PC-3 (cell line): ENCODE measurements around the gene EXOC2. TPM values are rescaled to one million over a fixed set of nuclear protein-coding genes. Genes with fewer than 3 reads are reported as not detected.

Experiments used
- ATAC-seq: fragments of 200-7000 bp; cut with Tn5 transposase; 2 replicates; pipeline ENCODE4 v1.9.1; 2020; ENCODE audit warnings: mild to moderate bottlenecking, moderate library complexity
- BruUV-seq: library from RNA; stranded (reverse); fragments of 400-500 nt; replicated peaks from 2 replicates; lab custom pipeline; 2021; lab: Mats Ljungman, UMichigan
- CTCF ChIA-PET: fragments of 300-600 bp; sonication (Branson Sonifier 250); formaldehyde crosslinking; loops from one replicate; lab custom pipeline; 2022; ENCODE audit warnings: antibody characterized with exemption; lab: Charles Lee
- POLR2A ChIA-PET: fragments of 300-600 bp; sonication (Branson Sonifier 250); formaldehyde crosslinking; loops from one replicate; lab custom pipeline; 2022; ENCODE audit warnings: antibody characterized with exemption; ENCODE audit not compliant: unreplicated experiment; lab: Charles Lee
- DNase-seq: peaks from one replicate; pipeline ENCODE4 v3.0.0-alpha.2; 2015
- H2AFZ ChIP-seq: fragments of 300-600 bp; sonication (generic); 2 replicates; pipeline ENCODE4 v1.6.0; 2016; ENCODE audit warnings: antibody characterized with exemption, low read length
- H3F3A ChIP-seq: fragments of 300-600 bp; sonication (generic); one replicate; pipeline ENCODE4 v1.6.0; 2017; ENCODE audit warnings: antibody characterized with exemption, low read length, control low read depth, mild to moderate bottlenecking; ENCODE audit not compliant: unreplicated experiment
- H3K27ac ChIP-seq: fragments of 300-600 bp; sonication (generic); 2 replicates; pipeline ENCODE4 v1.5.1; 2016; ENCODE audit warnings: mild to moderate bottlenecking, low read length
- H3K27me3 ChIP-seq: fragments of 300-600 bp; sonication (generic); 2 replicates; pipeline ENCODE4 v1.6.1; 2016; ENCODE audit warnings: low read length, mixed read lengths
- H3K36me3 ChIP-seq: fragments of 300-600 bp; sonication (generic); 2 replicates; pipeline ENCODE4 v1.6.1; 2016; ENCODE audit warnings: low read depth, mixed run types, low read length, mixed read lengths
- H3K4me1 ChIP-seq: fragments of 300-600 bp; sonication (generic); 2 replicates; pipeline ENCODE4 v1.5.1; 2016; ENCODE audit warnings: low read length; ENCODE audit not compliant: insufficient read depth
- H3K4me2 ChIP-seq: fragments of 300-600 bp; sonication (generic); 2 replicates; pipeline ENCODE4 v1.6.0; 2016; ENCODE audit warnings: low read length
- H3K4me3 ChIP-seq: fragments of 300-600 bp; sonication (generic); 2 replicates; pipeline ENCODE4 v1.5.1; 2016; ENCODE audit warnings: mild to moderate bottlenecking, low read length, mixed read lengths
- H3K79me2 ChIP-seq: fragments of 300-600 bp; sonication (generic); 2 replicates; pipeline ENCODE4 v1.6.1; 2017; ENCODE audit warnings: low read length, mixed read lengths
- H3K9ac ChIP-seq: fragments of 300-600 bp; sonication (generic); 2 replicates; pipeline ENCODE4 v1.6.0; 2016; ENCODE audit warnings: mild to moderate bottlenecking, low read length
- H3K9me2 ChIP-seq: fragments of 300-600 bp; sonication (generic); replicated peaks from 2 replicates; pipeline ENCODE4 v1.6.1; 2016; ENCODE audit warnings: mixed run types, low read length, mixed read lengths
- H3K9me3 ChIP-seq: fragments of 300-600 bp; sonication (generic); 2 replicates; pipeline ENCODE4 v1.6.1; 2016; ENCODE audit warnings: low read length, mixed read lengths
- H4K20me1 ChIP-seq: fragments of 300-600 bp; sonication (generic); 2 replicates; pipeline ENCODE4 v1.6.1; 2016; ENCODE audit warnings: low read length, mixed read lengths
- EZH2 ChIP-seq: fragments of 300-600 bp; sonication (generic); IDR thresholded peaks from one replicate; pipeline ENCODE4 v1.6.1; 2017; ENCODE audit warnings: antibody characterized with exemption, mild to moderate bottlenecking, low read length; ENCODE audit not compliant: unreplicated experiment
- EZH2phosphoT487 ChIP-seq: fragments of 300-600 bp; sonication (generic); IDR thresholded peaks from 2 replicates; pipeline ENCODE4 v1.6.1; 2018; ENCODE audit warnings: mild to moderate bottlenecking, antibody characterized with exemption, low read length, borderline replicate concordance
- intact Hi-C: fragments of 100-400 bp; cut with micrococcal nuclease; formaldehyde crosslinking; loops from 2 replicates; pipeline ENCODE4 v1.9.0; 2023
- total RNA-seq: library from RNA; depleted of rRNA; stranded (reverse); fragments of >200 nt; gene quantifications from 2 replicates; pipeline ENCODE4 v1.2.3, GENCODE V29; 2014
- TF ChIP-seq, protein P1 (sequence below): fragments of 300-600 bp; sonication (generic); conservative IDR thresholded peaks from 2 replicates; pipeline ENCODE4 v1.5.1; 2017; ENCODE audit warnings: antibody characterized with exemption, low read depth, mild to moderate bottlenecking, low read length

Gene EXOC2
- total RNA-seq, 1 experiment from 2014 or later: 27.7 TPM

DNA sequence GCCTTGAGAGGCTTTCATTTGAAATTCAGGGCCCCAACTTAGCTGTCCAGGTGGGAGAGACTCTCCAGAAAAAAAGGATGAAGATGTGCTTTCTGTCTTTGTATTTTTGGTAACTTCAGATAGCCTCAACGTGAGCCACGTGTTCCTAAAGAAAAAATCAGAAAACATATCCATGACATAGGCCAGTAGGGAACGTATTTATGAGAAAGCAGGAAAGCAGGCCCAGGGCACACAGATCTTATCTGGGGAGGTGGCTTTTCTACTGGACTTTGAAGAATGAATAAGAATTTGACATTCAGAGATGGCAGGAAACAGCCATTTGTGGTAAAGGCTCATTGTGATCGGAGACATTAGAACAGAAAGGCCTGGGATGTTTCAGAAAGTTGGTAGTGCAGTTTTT, 21.2 kb upstream of the EXOC2 start:
- ChIA-PET CTCF (no interaction called here), POLR2A (no interaction called here)
- no peaks in the 10 kb centered on the region for H3K36me3 ChIP-seq

DNA sequence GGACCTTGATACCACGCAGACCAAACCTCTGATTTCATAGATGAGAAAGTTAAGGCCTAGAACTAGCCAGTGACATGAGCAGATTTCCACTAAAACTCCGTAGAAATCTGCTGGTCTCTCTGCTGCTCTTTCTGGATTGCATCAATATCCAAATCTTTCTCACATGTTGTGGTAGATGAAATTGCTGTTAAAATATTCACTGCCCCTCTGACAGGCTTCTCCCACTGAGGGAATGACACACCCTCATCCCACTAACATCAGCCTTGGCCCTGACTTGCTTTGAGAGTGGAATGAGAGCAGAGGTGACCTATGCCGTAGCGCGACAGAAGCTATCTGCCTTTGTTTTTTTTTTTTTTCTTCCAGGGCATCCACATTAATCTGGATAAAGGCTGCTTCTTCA, 20.4 kb upstream of the EXOC2 start:
- H3K9me2 ChIP-seq: no peaks in the 10 kb centered on the region
- no peaks in the 10 kb centered on the region for H3K36me3 ChIP-seq
- H3K9ac ChIP-seq: no peak overlapping the region
- no peaks in the 10 kb centered on the region for H3K27me3 ChIP-seq
- BruUV-seq: no TSS peak
- no peak overlapping the region for H3K27ac ChIP-seq
- CTCF ChIA-PET: no interaction called here
- intact Hi-C loops: no loop called here
- ATAC-seq (no peak), DNase-seq (no peak)
- POLR2A ChIA-PET: no interaction called here
- H3K4me1 ChIP-seq: peaks cover 15% of the 10 kb centered on the region
- no peak overlapping the region for H3K4me3 ChIP-seq
- no peak for TF ChIP-seq EZH2
- TF ChIP-seq, protein P1, sequence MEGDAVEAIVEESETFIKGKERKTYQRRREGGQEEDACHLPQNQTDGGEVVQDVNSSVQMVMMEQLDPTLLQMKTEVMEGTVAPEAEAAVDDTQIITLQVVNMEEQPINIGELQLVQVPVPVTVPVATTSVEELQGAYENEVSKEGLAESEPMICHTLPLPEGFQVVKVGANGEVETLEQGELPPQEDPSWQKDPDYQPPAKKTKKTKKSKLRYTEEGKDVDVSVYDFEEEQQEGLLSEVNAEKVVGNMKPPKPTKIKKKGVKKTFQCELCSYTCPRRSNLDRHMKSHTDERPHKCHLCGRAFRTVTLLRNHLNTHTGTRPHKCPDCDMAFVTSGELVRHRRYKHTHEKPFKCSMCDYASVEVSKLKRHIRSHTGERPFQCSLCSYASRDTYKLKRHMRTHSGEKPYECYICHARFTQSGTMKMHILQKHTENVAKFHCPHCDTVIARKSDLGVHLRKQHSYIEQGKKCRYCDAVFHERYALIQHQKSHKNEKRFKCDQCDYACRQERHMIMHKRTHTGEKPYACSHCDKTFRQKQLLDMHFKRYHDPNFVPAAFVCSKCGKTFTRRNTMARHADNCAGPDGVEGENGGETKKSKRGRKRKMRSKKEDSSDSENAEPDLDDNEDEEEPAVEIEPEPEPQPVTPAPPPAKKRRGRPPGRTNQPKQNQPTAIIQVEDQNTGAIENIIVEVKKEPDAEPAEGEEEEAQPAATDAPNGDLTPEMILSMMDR: no peak
- no peak for TF ChIP-seq EZH2phosphoT487
- H3K4me2 ChIP-seq: no peak overlapping the region
- no peak overlapping the region for H2AFZ ChIP-seq
- H4K20me1 ChIP-seq: no peaks in the 10 kb centered on the region
- H3F3A ChIP-seq: no peaks in the 10 kb centered on the region
- H3K9me3 ChIP-seq: no peaks in the 10 kb centered on the region
- H3K79me2 ChIP-seq: no peaks in the 10 kb centered on the region

More for the DNA sequence above, 21.2 kb upstream of the EXOC2 start:
- Histone ChIP-seq H3K27ac (no peak overlapping the region), H4K20me1 (no peaks in the 10 kb centered on the region), H3F3A (no peaks in the 10 kb centered on the region), H2AFZ (no peak overlapping the region), H3K9me2 (no peaks in the 10 kb centered on the region), H3K4me3 (no peak overlapping the region), H3K4me1 (peaks cover 15% of the 10 kb centered on the region), H3K9ac (no peak overlapping the region), H3K9me3 (no peaks in the 10 kb centered on the region), H3K79me2 (no peaks in the 10 kb centered on the region), H3K4me2 (no peak overlapping the region), H3K27me3 (no peaks in the 10 kb centered on the region)
- no peak for ATAC-seq
- TF ChIP-seq, protein P1: no peak
- TF ChIP-seq EZH2 (no peak), EZH2phosphoT487 (no peak)
- intact Hi-C loops: no loop called here
- no peak for DNase-seq
- BruUV-seq: no TSS peak

DNA sequence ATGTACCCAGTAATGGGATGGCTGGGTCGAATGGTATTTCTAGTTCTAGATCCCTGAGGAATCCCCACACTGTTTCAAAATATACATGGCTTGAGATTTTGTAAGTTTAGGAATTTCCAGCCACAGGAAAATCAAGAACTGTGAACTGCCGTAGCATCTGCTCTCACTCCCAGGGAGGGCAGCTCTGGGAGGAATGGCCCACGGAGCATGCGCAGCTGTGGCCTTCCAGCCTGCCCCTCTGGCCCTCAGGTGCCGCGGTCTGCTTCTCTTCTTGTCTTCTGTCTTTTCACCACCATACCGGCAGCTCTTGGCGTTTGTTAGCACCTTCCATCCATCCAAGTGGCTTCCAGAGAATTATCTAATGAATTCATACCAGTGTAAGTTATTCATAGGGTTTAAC, 19.9 kb upstream of the EXOC2 start:
- Histone ChIP-seq H3K36me3 (no peaks in the 10 kb centered on the region), H3K4me2 (no peak overlapping the region), H3K4me1 (peaks cover 15% of the 10 kb centered on the region), H3K27me3 (no peaks in the 10 kb centered on the region), H3K79me2 (no peaks in the 10 kb centered on the region), H3K9ac (no peak overlapping the region), H3K27ac (no peak overlapping the region), H4K20me1 (no peaks in the 10 kb centered on the region), H3F3A (no peaks in the 10 kb centered on the region), H3K4me3 (no peak overlapping the region), H2AFZ (no peak overlapping the region), H3K9me2 (no peaks in the 10 kb centered on the region), H3K9me3 (no peaks in the 10 kb centered on the region)
- TF ChIP-seq EZH2phosphoT487 (no peak), EZH2 (no peak)
- TF ChIP-seq, protein P1: no peak
- no peak for DNase-seq
- intact Hi-C loops: no loop called here
- no peak for ATAC-seq
- ChIA-PET CTCF (no interaction called here), POLR2A (no interaction called here)
- no TSS peak for BruUV-seq
